ENCODE measurements around the gene P2RY8.

P2RY8 gene

GRCh38 chrX:1536712-1537030 lies 314 bp downstream of the P2RY8 start:
- no peak for DNase-seq (ENCODE audit: low read depth)
- TF ChIP-seq CTCF (IDR thresholded peaks at IDR 0.05; ENCODE audit: insufficient read depth, low read depth, low read length, missing control alignments), result no peak
- no peak overlapping the region for H3K4me3 ChIP-seq (ENCODE audit: low read length)

DNA sequence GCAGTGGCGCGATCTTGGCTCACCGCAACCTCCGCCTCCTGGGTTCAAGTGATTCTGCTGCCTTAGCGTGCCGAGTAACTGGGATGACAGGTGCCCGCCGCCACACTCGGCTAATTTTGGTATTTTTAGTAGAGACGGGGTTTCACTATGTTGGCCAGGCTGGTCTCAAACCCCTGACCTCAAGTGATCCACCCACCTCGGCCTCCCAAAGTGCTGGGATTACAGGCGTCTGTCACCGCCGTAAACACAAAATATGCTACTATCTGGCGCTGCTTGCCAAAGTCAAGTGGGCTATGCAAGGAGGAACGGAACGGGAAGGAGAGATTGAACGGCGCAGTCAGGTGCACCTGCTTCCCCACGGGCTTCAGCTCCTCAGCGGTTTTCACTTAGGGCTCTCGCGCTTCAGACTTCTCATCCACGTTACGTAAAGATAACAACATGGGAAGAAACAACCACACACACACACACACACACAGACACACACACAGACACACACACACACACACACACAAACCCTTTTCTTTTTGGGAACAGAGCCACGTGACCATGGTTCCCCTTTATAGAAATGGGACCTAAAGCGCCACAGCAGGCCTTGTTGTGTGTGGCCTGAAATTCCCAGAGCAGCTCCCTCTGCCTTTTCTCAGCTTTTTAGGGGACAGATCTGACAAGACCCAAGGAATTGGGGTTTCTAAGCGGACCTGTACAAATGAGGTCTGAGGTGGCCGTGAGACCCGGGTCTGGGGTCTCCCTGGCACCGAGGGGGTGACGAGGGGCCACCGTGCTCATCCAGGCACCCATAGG lies 1.5 kb downstream of the P2RY8 start:
- no peak for DNase-seq (ENCODE audit: low read depth)
- no peak for TF ChIP-seq CTCF (IDR thresholded peaks at IDR 0.05; ENCODE audit: insufficient read depth, low read depth, low read length, missing control alignments)
- no peak overlapping the region for H3K4me3 ChIP-seq (ENCODE audit: low read length)

DNA sequence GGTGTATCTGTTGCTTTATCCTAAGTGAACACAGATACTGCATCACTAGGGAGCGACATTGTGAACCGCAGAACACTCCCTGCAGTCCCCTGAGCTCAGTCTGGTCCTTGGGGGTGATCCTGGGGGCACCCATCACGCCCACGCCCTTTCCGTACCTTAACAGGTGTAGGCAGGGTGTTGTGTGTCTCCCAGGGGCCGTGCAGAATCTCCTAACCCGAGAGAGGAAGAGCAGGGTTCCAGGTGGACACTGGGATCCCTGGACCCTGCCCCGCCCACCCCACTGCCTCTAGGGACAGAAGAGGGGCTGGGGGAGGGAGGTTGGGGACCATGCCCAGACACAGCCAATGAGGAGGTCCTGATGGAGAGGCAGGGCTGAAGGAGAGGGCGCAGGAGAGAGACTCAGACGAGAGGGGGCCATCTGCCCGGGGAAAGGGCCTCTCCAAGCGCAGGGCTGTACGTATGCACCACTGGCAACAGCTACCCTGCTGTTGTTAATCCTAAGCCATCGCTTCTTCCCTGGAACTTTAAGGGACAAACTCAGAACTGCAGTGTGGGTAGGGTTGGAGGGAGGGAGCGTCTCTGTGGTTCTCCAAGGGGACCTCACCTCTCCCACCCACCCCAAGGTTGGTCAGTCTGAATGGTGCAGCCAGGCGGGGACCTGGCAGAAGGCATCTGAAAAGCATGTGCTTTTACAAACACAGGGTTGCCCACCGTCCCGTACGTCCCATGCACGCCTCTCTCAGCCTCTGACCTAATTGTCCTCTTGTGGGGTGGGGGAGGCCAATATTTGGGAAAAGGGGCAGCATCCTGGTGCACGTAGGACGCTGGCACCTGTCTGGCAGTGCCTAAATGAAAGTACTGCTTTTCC lies 2.5 kb downstream of the P2RY8 start:
- H3K4me3 ChIP-seq (ENCODE audit: low read length), result no peak overlapping the region
- DNase-seq (ENCODE audit: low read depth), result no peak

GRCh38 chrX:1533058-1533457 lies 3.9 kb downstream of the P2RY8 start:
- DNase-seq (ENCODE audit: low read depth), result no peak
- no peak overlapping the region for H3K4me3 ChIP-seq (ENCODE audit: low read length)
- TF ChIP-seq CTCF (IDR thresholded peaks at IDR 0.05; ENCODE audit: insufficient read depth, low read depth, low read length, missing control alignments), result no peak

More for the DNA sequence above, 2.5 kb downstream of the P2RY8 start:
- no peak for TF ChIP-seq CTCF (IDR thresholded peaks at IDR 0.05; ENCODE audit: insufficient read depth, low read depth, low read length, missing control alignments)

DNA sequence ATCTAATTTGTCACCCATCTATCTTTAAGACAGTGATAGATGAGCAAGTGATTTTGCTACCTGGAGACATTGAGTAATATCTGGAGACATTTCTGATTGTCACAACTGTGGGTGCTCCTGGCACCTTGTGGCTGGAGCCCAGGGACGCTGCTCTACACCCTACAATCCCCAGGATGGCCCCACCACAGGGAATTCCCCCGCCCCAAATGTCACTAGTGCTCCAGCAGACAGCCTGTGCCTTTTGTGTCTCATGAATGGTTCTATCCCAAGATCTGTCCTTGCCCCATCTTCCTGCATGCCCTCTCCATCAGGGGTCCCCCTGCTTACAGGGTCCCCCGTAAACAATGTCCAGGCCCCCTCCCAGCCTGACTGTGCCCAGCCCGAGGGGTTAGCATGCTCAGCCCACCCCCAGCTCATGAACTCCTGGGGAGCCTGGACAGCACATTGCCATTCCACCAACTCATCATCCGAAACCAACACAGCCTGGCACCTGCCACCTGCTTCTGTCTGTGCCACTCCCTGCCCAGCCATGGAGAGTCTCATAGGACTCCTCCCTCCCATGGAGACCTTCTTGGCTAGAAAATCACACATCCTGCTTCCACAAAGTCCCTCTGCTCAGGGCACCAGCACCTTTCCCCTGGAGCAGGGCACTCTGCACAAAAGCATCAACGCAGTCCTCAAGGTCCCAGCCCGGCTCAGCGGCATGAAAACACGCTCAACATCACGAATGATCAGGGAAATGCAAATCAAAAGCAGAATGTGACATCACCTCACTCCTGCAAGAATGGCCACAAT lies 5.7 kb downstream of the P2RY8 start:
- DNase-seq (ENCODE audit: low read depth), result no peak
- no peak for TF ChIP-seq CTCF (IDR thresholded peaks at IDR 0.05; ENCODE audit: insufficient read depth, low read depth, low read length, missing control alignments)
- H3K4me3 ChIP-seq (ENCODE audit: low read length), result no peak overlapping the region

DNA sequence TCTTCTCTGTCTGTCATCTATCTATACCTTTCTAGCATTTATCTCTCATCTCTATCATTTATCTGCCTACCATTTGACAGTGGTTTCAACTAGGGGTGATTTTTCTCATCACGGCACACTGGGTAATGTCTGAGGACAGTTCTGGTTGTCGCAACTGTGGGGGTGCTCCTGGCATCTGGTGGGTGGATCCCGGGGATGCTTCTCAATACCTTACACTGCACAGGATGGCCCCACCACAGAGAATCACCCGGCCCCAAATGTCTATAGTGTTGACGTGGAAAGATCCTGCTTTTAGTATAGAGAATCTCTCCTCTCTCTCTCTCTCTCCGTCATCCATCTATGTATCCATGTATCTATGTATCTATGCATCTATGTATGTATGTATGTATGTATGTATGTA lies 7.2 kb downstream of the P2RY8 start:
- no peak for TF ChIP-seq CTCF (IDR thresholded peaks at IDR 0.05; ENCODE audit: insufficient read depth, low read depth, low read length, missing control alignments)
- DNase-seq (ENCODE audit: low read depth), result no peak
- no peak overlapping the region for H3K4me3 ChIP-seq (ENCODE audit: low read length)
